Left ventricle myocardium inferior (tissue), 1 donor: Measurements from ENCODE around the gene ZFHX3. TPM values are rescaled to one million over a fixed set of nuclear protein-coding genes. Genes with fewer than 3 reads are reported as not detected.

Source experiments
- DNase-seq: peaks from one replicate; pipeline ENCODE4 v3.0.0-alpha.2; 2020
- H3K27ac ChIP-seq: fragments of 200-600 bp; replicated peaks from 2 replicates; pipeline ENCODE4 v1.8.0; 2021
- H3K27me3 ChIP-seq: fragments of 200-600 bp; 2 replicates; pipeline ENCODE4 v1.8.0; 2021; ENCODE audit warnings: low read depth
- H3K36me3 ChIP-seq: fragments of 200-600 bp; 2 replicates; pipeline ENCODE4 v1.8.0; 2021
- H3K4me1 ChIP-seq: fragments of 200-600 bp; 2 replicates; pipeline ENCODE4 v1.8.0; 2021
- H3K4me3 ChIP-seq: fragments of 200-600 bp; 2 replicates; pipeline ENCODE4 v1.8.0; 2021; ENCODE audit warnings: mild to moderate bottlenecking, moderate library complexity
- H3K9me3 ChIP-seq: fragments of 200-600 bp; replicated peaks from 2 replicates; pipeline ENCODE4 v1.8.0; 2021
- CTCF ChIP-seq: fragments of 200-600 bp; IDR thresholded peaks from 2 replicates; pipeline ENCODE4 v1.8.0; 2021; ENCODE audit warnings: antibody characterized with exemption, mild to moderate bottlenecking, borderline replicate concordance
- intact Hi-C: fragments of 100-400 bp; cut with micrococcal nuclease; formaldehyde crosslinking; loops from one replicate; pipeline ENCODE4 v1.11.0; 2022
- total RNA-seq: library from RNA; stranded (reverse); fragmentation: NEBNext Ultra II Directional; extraction: Animal tissue kit (Norgen Biotek cat#: 25700); gene quantifications from one replicate; pipeline ENCODE4 v1.2.1, GENCODE V29; 2021
- donor health status: DM: no; HTN: yes; CAD: no; lungs with severe emphysema.

The ZFHX3 gene
- total RNA-seq, 1 donor from 2014 or later: 9.6 TPM

DNA sequence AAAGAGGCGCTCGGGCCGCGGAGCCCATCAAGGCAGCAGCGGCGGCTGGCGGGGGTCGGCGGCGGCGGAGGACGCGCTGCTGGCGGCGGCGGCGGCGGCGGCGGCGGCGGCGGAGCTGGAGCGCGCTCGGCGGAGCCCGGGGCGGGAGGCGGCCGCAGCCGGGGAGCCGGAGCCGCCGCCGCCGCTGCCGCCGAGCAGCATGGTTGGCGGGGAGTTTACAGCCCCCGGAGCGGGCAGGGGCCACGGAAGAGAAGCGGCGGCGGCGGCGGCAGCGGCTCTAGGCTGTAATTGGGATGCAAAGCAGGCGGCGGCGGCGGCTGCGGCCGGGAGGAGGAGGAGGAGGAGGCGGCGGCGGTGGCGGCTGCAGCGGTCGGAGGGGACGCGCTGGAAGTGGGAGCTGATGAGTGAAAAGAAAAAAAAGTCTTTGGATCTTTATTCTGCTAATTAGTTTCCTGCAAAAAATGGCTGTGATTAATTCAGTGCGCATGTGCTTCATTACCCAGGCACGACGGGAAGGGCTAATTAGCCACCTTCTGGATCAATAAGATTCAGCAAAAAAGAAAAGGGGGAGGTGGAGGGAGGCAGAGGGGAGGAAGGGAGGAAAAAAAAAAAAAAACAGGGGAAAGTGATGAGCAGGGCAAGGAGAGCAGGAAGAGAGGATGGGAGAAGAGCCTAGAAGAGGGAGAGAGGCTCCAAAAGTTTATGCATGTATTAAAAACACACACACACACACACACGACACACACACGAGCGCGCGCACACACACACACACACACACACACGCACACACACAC lies 10.9 kb upstream of the ZFHX3 start:
- no peak for TF ChIP-seq CTCF
- intact Hi-C loops: loop anchor here (10.0 kb wide), 1 partner anchor 224 kb away; no protein-coding TSS in a partner anchor
- no peaks in the 10 kb centered on the region for H3K9me3 ChIP-seq
- peak overlapping the region; percentile 89 for H3K4me3 ChIP-seq
- H3K36me3 ChIP-seq: no peaks in the 10 kb centered on the region
- H3K27me3 ChIP-seq: peaks cover 19% of the 10 kb centered on the region
- peak; percentile 39 for DNase-seq
- peak overlapping the region; percentile 97 for H3K27ac ChIP-seq
- H3K4me1 ChIP-seq: peaks cover 66% of the 10 kb centered on the region

DNA sequence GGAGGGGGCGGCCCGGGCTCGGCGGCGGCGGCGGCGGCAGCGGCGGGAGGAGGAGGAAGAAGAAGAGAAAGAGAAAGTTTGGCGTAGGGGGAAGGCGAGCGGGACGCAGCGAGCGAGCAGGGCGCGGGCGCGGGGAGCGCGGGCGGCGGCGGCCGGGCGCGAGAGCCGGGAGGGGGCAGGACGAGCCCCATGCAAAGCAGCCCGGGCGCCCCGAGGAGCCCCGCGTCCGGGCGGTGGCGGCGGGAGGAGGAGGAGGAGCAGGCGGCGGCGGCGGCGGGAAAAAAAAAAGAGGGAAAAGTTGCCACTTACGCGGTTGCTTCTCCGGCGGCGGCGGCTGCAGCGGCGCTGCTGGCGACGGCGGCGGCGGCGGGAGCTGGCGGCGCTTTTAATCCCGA lies 10.3 kb upstream of the ZFHX3 start:
- intact Hi-C loops: loop anchor here (10.0 kb wide), 1 partner anchor 223 kb away; no protein-coding TSS in a partner anchor
- Histone ChIP-seq H3K27me3 (peaks cover 13% of the 10 kb centered on the region), H3K27ac (peak overlapping the region; percentile 97), H3K4me3 (peak overlapping the region; percentile 89), H3K9me3 (no peaks in the 10 kb centered on the region), H3K36me3 (no peaks in the 10 kb centered on the region), H3K4me1 (peaks cover 68% of the 10 kb centered on the region)
- peak; percentile 61 for DNase-seq
- peak; percentile 16 for TF ChIP-seq CTCF

DNA sequence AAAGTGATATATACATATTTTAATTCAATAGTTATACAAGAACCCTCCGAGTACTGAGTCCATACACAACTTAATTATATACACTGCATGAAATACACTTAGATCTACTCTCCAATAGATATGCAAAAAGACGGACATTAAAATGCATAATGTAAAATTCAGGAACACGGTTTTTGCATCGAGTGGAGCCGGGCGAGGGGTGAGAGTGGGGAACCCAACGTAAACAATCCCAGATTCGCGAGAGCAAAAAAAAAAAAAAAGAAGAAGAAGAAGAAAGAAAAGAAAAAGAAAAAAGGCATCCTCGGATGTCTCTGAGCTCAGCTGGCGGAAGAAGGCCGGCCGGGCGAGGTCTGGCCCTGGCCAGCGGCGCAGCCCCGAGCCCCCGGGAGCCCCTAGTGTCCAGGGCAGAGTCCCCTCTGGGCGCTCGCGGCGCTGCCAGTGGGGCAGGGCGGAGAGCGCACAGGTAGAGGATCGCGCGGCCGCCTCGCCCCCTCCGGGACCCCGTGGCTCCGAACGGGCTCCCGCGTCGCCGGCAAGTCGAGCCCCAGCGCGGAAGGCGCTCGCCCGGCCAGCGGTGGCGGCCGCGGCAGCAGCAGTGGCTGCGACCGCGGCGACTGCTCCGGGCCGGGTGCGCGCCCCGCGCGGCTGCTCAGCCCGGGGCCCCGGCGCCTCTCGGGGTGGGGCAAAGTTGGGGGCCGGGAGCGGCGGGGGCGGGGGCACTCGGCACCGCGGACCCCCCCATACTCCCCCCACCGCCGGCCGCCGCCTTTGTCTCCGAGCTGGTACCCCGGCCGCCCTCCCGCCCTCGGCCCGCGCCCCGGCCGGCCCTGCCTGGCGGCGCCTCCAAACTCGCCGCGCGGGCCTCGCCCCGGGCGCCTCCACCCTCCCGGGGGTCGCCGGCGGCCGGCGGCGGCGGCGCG lies 9.6 kb upstream of the ZFHX3 start:
- Histone ChIP-seq H3K4me3 (peak overlapping the region; percentile 89), H3K36me3 (no peaks in the 10 kb centered on the region), H3K27ac (peak overlapping the region; percentile 97), H3K4me1 (peaks cover 68% of the 10 kb centered on the region), H3K9me3 (no peaks in the 10 kb centered on the region), H3K27me3 (peaks cover 6% of the 10 kb centered on the region)
- DNase-seq: peak; percentile 48
- TF ChIP-seq CTCF: peak; percentile 45
- intact Hi-C loops: loop anchor here (10.0 kb wide), 1 partner anchor 223 kb away; no protein-coding TSS in a partner anchor

GRCh38 chr16:73056921-73057290 lies 9.0 kb upstream of the ZFHX3 start:
- H3K4me1 ChIP-seq: peaks cover 67% of the 10 kb centered on the region
- no peak for DNase-seq
- peak overlapping the region; percentile 97 for H3K27ac ChIP-seq
- peak overlapping the region; percentile 89 for H3K4me3 ChIP-seq
- TF ChIP-seq CTCF: no peak
- no peaks in the 10 kb centered on the region for H3K27me3 ChIP-seq
- no peaks in the 10 kb centered on the region for H3K9me3 ChIP-seq
- intact Hi-C loops: loop anchor here (10.0 kb wide), 1 partner anchor 222 kb away; no protein-coding TSS in a partner anchor
- no peaks in the 10 kb centered on the region for H3K36me3 ChIP-seq

DNA sequence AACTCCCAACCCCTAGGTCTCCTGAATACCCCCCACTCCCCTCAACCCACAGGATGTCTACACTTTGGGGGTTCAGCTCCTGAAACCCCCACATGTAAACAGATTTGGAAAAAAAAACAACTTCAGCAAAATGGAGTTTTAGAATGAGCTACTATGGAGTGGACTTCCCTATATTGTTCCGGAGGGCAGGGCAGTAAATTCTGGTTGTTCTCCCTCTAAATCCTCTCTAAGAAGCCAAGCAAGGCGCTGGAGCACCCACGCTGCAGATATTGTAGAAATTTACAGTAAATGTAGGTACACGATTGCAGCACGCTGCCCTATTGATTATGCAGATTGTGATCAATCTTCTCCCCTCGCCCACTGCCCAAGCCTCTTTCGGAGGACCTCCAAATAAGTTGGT lies 8.5 kb upstream of the ZFHX3 start:
- intact Hi-C loops: loop anchor here (10.0 kb wide), 1 partner anchor 222 kb away; no protein-coding TSS in a partner anchor

More for the DNA sequence above, 8.5 kb upstream of the ZFHX3 start:
- Histone ChIP-seq H3K27me3 (no peaks in the 10 kb centered on the region), H3K9me3 (no peaks in the 10 kb centered on the region), H3K27ac (peak overlapping the region; percentile 97), H3K4me1 (peaks cover 67% of the 10 kb centered on the region), H3K4me3 (peak overlapping the region; percentile 89), H3K36me3 (no peaks in the 10 kb centered on the region)
- no peak for TF ChIP-seq CTCF
- DNase-seq: no peak
